HEK293 (cell line): ENCODE results near the gene CDC42EP1.
"Not testable (repeated sequence)": the region's sequence is repeated elsewhere in the genome, so short reads cannot be mapped to it uniquely, and the experiment has no call there.

Source experiments
- GFI1B ChIP-seq: fragments of 450-650 bp; formaldehyde crosslinking; IDR thresholded peaks from 2 replicates; pipeline ENCODE4 v1.5.1; 2016; ENCODE audit warnings: missing biosample characterization, missing genetic modification characterization
- REST ChIP-seq: fragments of 450-650 bp; formaldehyde crosslinking; IDR thresholded peaks from 2 replicates; pipeline ENCODE4 v1.5.1; 2016; ENCODE audit warnings: missing biosample characterization, missing genetic modification characterization
- YY1 ChIP-seq: fragments of 450-650 bp; formaldehyde crosslinking; IDR thresholded peaks from 2 replicates; pipeline ENCODE4 v1.5.1; 2018; ENCODE audit warnings: missing biosample characterization, missing genetic modification characterization
- ZNF600 ChIP-seq: fragments of 450-650 bp; formaldehyde crosslinking; IDR thresholded peaks from 2 replicates; pipeline ENCODE4 v1.5.1; 2016; ENCODE audit warnings: missing biosample characterization, missing genetic modification characterization
- ZNF768 ChIP-seq: fragments of 450-650 bp; formaldehyde crosslinking; IDR thresholded peaks from 2 replicates; pipeline ENCODE4 v1.5.1; 2018; ENCODE audit warnings: missing biosample characterization, mild to moderate bottlenecking, missing genetic modification characterization
- ZNF777 ChIP-seq: fragments of 450-650 bp; formaldehyde crosslinking; IDR thresholded peaks from 2 replicates; pipeline ENCODE4 v1.5.1; 2017; ENCODE audit warnings: missing biosample characterization, missing genetic modification characterization, borderline replicate concordance
- TF ChIP-seq, protein P1 (sequence below): fragments of 450-650 bp; formaldehyde crosslinking; IDR thresholded peaks from 2 replicates; pipeline ENCODE4; 2016; ENCODE audit warnings: missing biosample characterization, missing genetic modification characterization

- not testable (repeated sequence) for TF ChIP-seq REST (tag by site-specific recombination); ZNF600 (tag by site-specific recombination); YY1 (tag by site-specific recombination); GFI1B (tag by site-specific recombination); ZNF768; ZNF777 (tag by site-specific recombination)
- TF ChIP-seq, protein P1, sequence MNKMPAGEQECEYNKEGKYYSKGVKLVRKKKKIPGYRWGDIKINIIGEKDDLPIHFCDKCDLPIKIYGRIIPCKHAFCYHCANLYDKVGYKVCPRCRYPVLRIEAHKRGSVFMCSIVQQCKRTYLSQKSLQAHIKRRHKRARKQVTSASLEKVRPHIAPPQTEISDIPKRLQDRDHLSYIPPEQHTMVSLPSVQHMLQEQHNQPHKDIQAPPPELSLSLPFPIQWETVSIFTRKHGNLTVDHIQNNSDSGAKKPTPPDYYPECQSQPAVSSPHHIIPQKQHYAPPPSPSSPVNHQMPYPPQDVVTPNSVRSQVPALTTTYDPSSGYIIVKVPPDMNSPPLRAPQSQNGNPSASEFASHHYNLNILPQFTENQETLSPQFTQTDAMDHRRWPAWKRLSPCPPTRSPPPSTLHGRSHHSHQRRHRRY (tag by site-specific recombination): not testable (repeated sequence)
Observed at GRCh38 chr22:37602546-37603277, 42.4 kb downstream of the CDC42EP1 start.
